ENCODE data around the gene TNN.

DNA sequence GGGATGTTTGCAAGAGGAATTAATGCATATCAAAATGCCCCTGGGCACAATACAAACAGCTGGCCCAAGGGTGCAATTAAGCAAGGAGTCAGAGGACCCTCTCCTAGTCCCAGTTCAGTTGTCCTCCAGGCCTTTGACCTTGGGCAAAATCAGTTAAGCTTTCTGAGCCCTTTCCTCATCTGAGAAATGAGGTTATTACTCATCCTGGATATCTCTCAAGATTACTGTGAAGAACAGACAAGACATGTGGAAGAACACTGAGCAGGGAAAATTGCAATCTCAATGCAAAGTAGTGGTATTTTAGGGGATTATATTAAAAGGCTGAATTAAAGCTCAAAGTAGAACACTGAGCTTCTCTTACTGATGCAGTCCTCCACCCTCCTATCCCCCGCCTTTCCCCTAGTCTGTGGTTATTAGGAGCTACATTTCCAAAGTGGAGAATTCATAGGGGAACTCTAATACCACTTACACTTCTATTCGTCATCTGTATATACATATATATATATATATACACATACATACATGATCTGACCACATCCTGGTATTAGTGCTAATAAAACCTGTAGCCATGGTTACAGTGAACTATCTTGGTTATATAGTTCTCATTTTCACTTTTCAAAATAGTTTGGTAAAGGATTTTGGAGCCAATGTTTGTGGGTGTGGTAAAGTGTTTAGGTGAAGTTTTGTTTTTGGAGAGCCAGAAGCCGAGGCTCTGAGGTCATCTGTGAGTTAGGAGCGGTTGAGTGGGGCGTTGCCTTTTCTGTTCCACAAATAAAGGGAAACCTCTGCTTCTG is 106.9 kb downstream of the TNN start:
- TF ChIP-seq CTCF (IDR thresholded peaks at IDR 0.05) = no peak
- no peak for TF ChIP-seq POLR2AphosphoS5 (IDR thresholded peaks at IDR 0.05)
- TF ChIP-seq POLR2A (IDR thresholded peaks at IDR 0.05) = no peak
